ENCODE measurements around the gene TGFB3. TPM values are rescaled to one million over a fixed set of nuclear protein-coding genes. Genes with fewer than 3 reads are reported as not detected.

The TGFB3 gene
- total and polyA plus RNA-seq, 9 donors, result 5.7 to 23.7 (median 16.4) TPM

- H3K4me3 ChIP-seq, result no peak overlapping the region
- no peaks in the 10 kb centered on the region for H3K4me1 ChIP-seq (ENCODE audit: insufficient read depth)
- intact Hi-C loops (cut with DNase I), result no loop called here
- no peaks in the 10 kb centered on the region for H3K27me3 ChIP-seq
- no peaks in the 10 kb centered on the region for H3K36me3 ChIP-seq
- no peaks in the 10 kb centered on the region for H3K9me3 ChIP-seq
- 86 to 93% (median 87%) methylated on average over 4 of the region's 4 CpGs for WGBS, 3 donors
- no peak overlapping the region for H3K27ac ChIP-seq
- DNase-seq, result no peak
- TF ChIP-seq EP300 (IDR thresholded peaks at IDR 0.05), result no peak
- no peak for TF ChIP-seq POLR2A (IDR thresholded peaks at IDR 0.05)
- no peak for TF ChIP-seq CTCF (IDR thresholded peaks at IDR 0.05)
Observed at GRCh38 chr14:75944607-75945241, 37.1 kb downstream of the TGFB3 start.

GRCh38 chr14:75941030-75941429 is 40.8 kb downstream of the TGFB3 start:
- 81 to 92% (median 84%) methylated on average over 4 of the region's 4 CpGs for WGBS, 3 donors
- TF ChIP-seq POLR2A (IDR thresholded peaks at IDR 0.05) (no peak), CTCF (IDR thresholded peaks at IDR 0.05) (no peak), EP300 (IDR thresholded peaks at IDR 0.05) (no peak)
- no peak overlapping the region for H3K4me3 ChIP-seq
- no peaks in the 10 kb centered on the region for H3K4me1 ChIP-seq (ENCODE audit: insufficient read depth)
- intact Hi-C loops (cut with DNase I), result no loop called here
- DNase-seq, result no peak
- H3K27ac ChIP-seq, result no peak overlapping the region
- H3K9me3 ChIP-seq, result no peaks in the 10 kb centered on the region
- H3K27me3 ChIP-seq, result no peaks in the 10 kb centered on the region
- H3K36me3 ChIP-seq, result no peaks in the 10 kb centered on the region

GRCh38 chr14:75939200-75939599 is 42.6 kb downstream of the TGFB3 start:
- Histone ChIP-seq H3K4me3 (no peak overlapping the region), H3K36me3 (no peaks in the 10 kb centered on the region), H3K27me3 (no peaks in the 10 kb centered on the region), H3K4me1 (ENCODE audit: insufficient read depth) (no peaks in the 10 kb centered on the region), H3K9me3 (no peaks in the 10 kb centered on the region), H3K27ac (no peak overlapping the region)
- TF ChIP-seq POLR2A (IDR thresholded peaks at IDR 0.05) (no peak), CTCF (IDR thresholded peaks at IDR 0.05) (no peak), EP300 (IDR thresholded peaks at IDR 0.05) (no peak)
- no peak for DNase-seq
- intact Hi-C loops (cut with DNase I), result no loop called here
- WGBS, 3 donors, result 68 to 83% (median 80%) methylated on average over 1 of the region's 1 CpG

- intact Hi-C loops (cut with DNase I), result no loop called here
- 78 to 82% (median 79%) methylated on average over 2 of the region's 2 CpGs for WGBS, 3 donors
- no peak overlapping the region for H3K4me3 ChIP-seq
- no peak for DNase-seq
- no peaks in the 10 kb centered on the region for H3K9me3 ChIP-seq
- no peaks in the 10 kb centered on the region for H3K27me3 ChIP-seq
- no peak for TF ChIP-seq POLR2A (IDR thresholded peaks at IDR 0.05)
- TF ChIP-seq CTCF (IDR thresholded peaks at IDR 0.05), result no peak
- no peak for TF ChIP-seq EP300 (IDR thresholded peaks at IDR 0.05)
- no peaks in the 10 kb centered on the region for H3K36me3 ChIP-seq
- H3K4me1 ChIP-seq (ENCODE audit: insufficient read depth), result no peaks in the 10 kb centered on the region
- no peak overlapping the region for H3K27ac ChIP-seq
Observed at GRCh38 chr14:75934998-75935628, 46.7 kb downstream of the TGFB3 start.
